ENCODE results near the gene PHC2. TPM values are rescaled to one million over a fixed set of nuclear protein-coding genes. Genes with fewer than 3 reads are reported as not detected.

The PHC2 gene
- total RNA-seq, 2 donors from 2014 or later: 15.4 to 34.5 TPM

DNA sequence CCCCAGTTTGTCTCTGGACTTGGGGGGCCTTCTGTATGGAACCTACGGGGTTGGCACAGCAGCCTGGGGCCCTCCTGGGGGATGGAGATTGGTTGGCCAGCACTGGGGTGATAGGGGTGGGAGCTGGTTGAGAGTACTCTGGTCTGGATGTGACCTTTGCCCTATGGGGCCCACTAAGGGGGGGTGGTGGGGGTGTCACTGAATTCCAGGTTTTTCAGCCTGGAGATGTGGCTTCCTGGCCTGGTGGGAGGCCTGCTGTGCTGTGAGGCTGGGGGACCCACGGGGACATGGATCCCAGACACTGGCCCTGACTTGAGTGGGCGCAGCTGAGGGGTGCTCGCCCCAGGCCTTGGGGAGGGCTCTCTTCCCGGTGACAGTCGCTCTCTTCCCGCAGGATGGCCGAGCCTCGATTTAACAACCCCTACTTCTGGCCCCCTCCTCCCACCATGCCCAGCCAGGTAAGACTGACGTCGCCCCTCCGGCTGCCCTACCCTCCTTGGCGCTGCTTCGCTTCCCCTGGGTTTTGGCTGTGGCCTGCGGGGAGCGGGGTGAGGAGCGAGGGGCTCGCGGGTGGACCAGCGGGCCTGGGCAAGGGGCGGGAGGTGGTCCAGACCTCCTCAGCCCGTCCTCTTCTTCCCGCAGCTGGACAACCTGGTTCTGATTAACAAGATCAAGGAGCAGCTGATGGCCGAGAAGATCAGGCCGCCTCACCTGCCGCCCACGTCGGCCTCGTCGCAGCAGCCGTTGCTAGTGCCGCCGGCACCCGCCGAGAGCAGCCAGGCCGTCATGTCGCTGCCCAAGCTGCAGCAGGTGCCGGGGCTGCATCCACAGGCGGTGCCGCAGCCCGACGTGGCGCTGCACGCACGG is 155.0 kb downstream of the PHC2 start:
- no peaks in the 10 kb centered on the region for H3K36me3 Mint-ChIP-seq
- no peak for ATAC-seq
- no peak for DNase-seq (ENCODE audit: low spot score in 2 of 2)
- no peaks in the 10 kb centered on the region for H3K9me3 Mint-ChIP-seq
- no peak overlapping the region for H3K27ac Mint-ChIP-seq

DNA sequence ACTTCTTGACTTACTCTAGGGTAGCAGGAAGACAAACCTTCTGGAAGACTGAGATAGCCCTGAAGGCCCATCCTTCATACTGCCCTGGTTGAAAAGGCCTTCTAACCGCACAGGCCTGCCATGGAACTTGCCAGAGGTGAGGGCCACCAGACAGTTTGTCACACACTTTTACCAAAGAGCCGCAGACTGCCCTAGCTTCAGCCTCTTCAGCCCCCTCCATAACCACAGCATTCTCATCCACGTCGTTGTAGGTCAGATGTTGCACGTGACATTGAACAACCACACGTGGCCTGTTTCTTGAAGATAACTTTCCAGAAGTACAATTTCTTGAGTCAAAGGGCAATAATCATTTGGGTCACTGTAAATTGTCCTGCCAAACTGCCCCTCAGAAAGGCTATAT is 155.7 kb downstream of the PHC2 start:
- no peaks in the 10 kb centered on the region for H3K36me3 Mint-ChIP-seq
- no peaks in the 10 kb centered on the region for H3K9me3 Mint-ChIP-seq
- DNase-seq (ENCODE audit: low spot score in 2 of 2): no peak
- no peak overlapping the region for H3K27ac Mint-ChIP-seq
- ATAC-seq: no peak

GRCh38 chr1:33274446-33274845 is 156.4 kb downstream of the PHC2 start:
- no peaks in the 10 kb centered on the region for H3K9me3 Mint-ChIP-seq
- ATAC-seq (no peak), DNase-seq (ENCODE audit: low spot score in 2 of 2) (peak in 1 of 2 donors; percentile 2)
- no peaks in the 10 kb centered on the region for H3K36me3 Mint-ChIP-seq
- peak overlapping the region in 1 of 2 donors; percentile 18 for H3K27ac Mint-ChIP-seq

DNA sequence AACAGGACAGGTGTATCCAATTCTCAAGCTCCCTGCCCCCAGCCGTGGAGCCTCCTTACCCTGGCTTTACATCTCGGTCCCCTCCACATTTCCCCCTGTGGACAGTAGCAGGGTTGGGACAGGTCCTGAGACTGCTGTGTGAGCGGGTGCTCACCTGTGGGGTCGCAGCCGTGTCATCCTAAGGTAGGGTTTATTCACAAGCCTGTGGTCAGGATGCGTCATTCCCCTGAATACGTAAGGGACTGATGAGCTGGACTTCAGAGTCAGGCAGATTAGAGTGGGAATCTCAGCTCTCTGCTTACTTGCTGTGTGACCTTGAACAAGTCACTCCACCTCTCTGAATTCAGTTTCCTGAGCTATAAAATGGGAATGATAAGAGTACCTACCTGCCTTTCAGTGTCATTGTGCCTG is 156.9 kb downstream of the PHC2 start:
- Mint-ChIP-seq H3K27ac (peak overlapping the region in 1 of 2 donors; percentile 18), H3K36me3 (no peaks in the 10 kb centered on the region), H3K9me3 (no peaks in the 10 kb centered on the region)
- ATAC-seq (no peak), DNase-seq (ENCODE audit: low spot score in 2 of 2) (peak in 1 of 2 donors; percentile 28)

Other genes starting within 250 kb of the PHC2 start
- gene TRIM62, start 249.1 kb downstream of the PHC2 start, total RNA-seq: 1 to 10 TPM; 5.3 to 5.4 TPM
- 10 to 100 TPM in 1 of 2 donors, 1 to 10 TPM in 1; 3.0 to 14.1 TPM for gene ZNF362, start 174.6 kb downstream of the PHC2 start, total RNA-seq
- gene A3GALT2, start 110.0 kb downstream of the PHC2 start, total RNA-seq: not detected
- 1 to 10 TPM; 4.8 to 5.3 TPM for gene ZSCAN20, start 41.5 kb upstream of the PHC2 start, total RNA-seq